ENCODE measurements around the gene RNPS1. TPM values are rescaled to one million over a fixed set of nuclear protein-coding genes. Genes with fewer than 3 reads are reported as not detected.

The RNPS1 gene
- polyA plus RNA-seq, 1 experiment, result 129 TPM

DNA sequence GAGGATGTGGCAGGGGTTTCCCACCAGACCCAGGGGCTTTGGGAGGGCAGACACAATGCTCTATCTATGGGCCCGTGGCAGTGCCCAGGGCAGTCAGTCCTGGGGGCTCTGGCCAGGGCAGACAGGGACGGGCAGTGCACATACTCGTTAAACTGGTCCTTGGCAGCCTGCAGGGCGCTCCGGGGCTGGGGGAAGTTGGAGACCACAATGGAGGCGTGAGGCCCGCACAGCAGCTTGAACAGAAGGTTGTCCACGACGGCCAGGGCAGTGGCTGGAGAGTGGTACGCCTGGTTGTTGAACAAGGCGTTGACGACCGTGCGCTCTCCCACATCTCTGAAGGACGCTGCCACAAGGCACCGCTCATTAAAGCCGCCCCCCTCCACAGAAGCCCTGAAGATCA is 18.6 kb upstream of the RNPS1 start:
- TF ChIP-seq, protein P1, sequence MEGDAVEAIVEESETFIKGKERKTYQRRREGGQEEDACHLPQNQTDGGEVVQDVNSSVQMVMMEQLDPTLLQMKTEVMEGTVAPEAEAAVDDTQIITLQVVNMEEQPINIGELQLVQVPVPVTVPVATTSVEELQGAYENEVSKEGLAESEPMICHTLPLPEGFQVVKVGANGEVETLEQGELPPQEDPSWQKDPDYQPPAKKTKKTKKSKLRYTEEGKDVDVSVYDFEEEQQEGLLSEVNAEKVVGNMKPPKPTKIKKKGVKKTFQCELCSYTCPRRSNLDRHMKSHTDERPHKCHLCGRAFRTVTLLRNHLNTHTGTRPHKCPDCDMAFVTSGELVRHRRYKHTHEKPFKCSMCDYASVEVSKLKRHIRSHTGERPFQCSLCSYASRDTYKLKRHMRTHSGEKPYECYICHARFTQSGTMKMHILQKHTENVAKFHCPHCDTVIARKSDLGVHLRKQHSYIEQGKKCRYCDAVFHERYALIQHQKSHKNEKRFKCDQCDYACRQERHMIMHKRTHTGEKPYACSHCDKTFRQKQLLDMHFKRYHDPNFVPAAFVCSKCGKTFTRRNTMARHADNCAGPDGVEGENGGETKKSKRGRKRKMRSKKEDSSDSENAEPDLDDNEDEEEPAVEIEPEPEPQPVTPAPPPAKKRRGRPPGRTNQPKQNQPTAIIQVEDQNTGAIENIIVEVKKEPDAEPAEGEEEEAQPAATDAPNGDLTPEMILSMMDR (IDR thresholded peaks at IDR 0.05; ENCODE audit: insufficient read depth, low read depth, low read length), result no peak
- CTCF ChIA-PET, result no interaction called here
- POLR2A ChIA-PET, result no interaction called here
- Histone ChIP-seq H3K36me3 (ENCODE audit: control insufficient read depth, insufficient read depth, low read length) (no peaks in the 10 kb centered on the region), H3K4me3 (ENCODE audit: low read depth, low read length) (no peak overlapping the region), H3K27me3 (ENCODE audit: control insufficient read depth, insufficient read depth, low read length) (no peaks in the 10 kb centered on the region)
- no peak for DNase-seq (ENCODE audit: low read depth)

DNA sequence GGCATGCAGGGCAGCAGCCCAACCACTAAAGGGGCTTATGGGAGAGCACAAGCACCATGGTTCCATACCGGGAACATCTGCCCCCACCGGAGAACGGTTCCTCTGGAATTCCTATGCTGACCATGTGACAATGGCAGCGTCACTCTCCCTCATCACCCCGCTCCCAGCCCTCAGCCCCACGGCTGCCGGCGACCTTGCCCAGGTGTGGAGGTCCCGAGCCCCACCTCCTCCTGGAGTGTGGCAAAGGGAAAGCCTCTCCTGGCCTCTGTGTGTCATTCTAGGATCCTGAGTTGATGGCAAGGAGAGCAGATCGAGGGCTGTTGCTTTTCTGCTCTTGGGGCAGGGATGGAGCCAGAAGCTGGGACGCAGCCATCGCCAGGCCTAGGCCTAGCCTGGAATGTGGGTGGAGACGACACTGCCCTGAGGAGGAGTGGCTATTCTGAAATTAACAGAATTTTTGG is 17.8 kb upstream of the RNPS1 start:
- H3K27me3 ChIP-seq (ENCODE audit: control insufficient read depth, insufficient read depth, low read length), result no peaks in the 10 kb centered on the region
- no peaks in the 10 kb centered on the region for H3K36me3 ChIP-seq (ENCODE audit: control insufficient read depth, insufficient read depth, low read length)
- ChIA-PET POLR2A (no interaction called here), CTCF (no interaction called here)
- no peak for DNase-seq (ENCODE audit: low read depth)
- TF ChIP-seq, protein P1 (IDR thresholded peaks at IDR 0.05; ENCODE audit: insufficient read depth, low read depth, low read length), result no peak
- H3K4me3 ChIP-seq (ENCODE audit: low read depth, low read length), result no peak overlapping the region

GRCh38 chr16:2284797-2285576 is 17.1 kb upstream of the RNPS1 start:
- no peak for DNase-seq (ENCODE audit: low read depth)
- CTCF ChIA-PET, result no interaction called here
- Histone ChIP-seq H3K36me3 (ENCODE audit: control insufficient read depth, insufficient read depth, low read length) (no peaks in the 10 kb centered on the region), H3K27me3 (ENCODE audit: control insufficient read depth, insufficient read depth, low read length) (no peaks in the 10 kb centered on the region), H3K4me3 (ENCODE audit: low read depth, low read length) (no peak overlapping the region)
- TF ChIP-seq, protein P1 (IDR thresholded peaks at IDR 0.05; ENCODE audit: insufficient read depth, low read depth, low read length), result no peak
- POLR2A ChIA-PET, result no interaction called here

- H3K36me3 ChIP-seq (ENCODE audit: control insufficient read depth, insufficient read depth, low read length), result no peaks in the 10 kb centered on the region
- POLR2A ChIA-PET, result no interaction called here
- no peak for DNase-seq (ENCODE audit: low read depth)
- CTCF ChIA-PET, result no interaction called here
- H3K4me3 ChIP-seq (ENCODE audit: low read depth, low read length), result no peak overlapping the region
- TF ChIP-seq, protein P1 (IDR thresholded peaks at IDR 0.05; ENCODE audit: insufficient read depth, low read depth, low read length), result no peak
- H3K27me3 ChIP-seq (ENCODE audit: control insufficient read depth, insufficient read depth, low read length), result no peaks in the 10 kb centered on the region
Measured at GRCh38 chr16:2284001-2284770, 16.3 kb upstream of the RNPS1 start.

DNA sequence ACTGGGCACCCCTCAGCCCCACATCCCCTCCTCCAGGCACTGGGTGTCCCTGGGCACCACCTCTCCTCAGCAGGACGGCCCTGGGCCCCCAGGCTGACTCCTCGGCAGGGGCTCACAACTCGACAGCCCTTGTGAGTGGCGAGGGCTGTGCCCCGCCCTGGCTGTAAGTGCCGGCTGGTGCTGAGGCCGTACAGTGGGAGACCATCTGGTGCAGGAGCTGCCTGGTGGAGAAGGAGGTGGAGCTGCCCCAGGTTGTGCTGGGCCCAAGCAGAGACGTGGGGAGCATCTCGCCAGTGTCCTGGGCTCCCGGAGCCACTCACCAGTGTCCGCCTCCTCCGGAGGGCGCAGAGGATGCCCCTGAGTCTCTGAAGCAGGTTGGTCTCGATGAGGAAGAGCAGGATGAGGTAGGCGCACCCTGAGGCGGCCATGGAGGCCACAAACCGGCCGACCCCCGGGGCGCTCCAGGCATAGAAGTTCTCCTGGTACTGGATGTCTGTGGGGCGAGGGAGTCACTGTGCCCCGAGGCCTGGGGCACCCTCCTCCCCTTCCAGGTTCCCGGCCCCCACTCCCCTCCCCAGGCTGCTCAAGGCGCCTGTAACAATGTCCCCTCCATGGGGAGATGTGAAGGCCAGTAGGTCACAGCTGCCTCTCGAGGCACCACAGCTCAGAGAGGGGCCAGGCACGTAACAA is 15.1 kb upstream of the RNPS1 start:
- ChIA-PET CTCF (no interaction called here), POLR2A (no interaction called here)
- TF ChIP-seq, protein P1 (IDR thresholded peaks at IDR 0.05; ENCODE audit: insufficient read depth, low read depth, low read length), result no peak
- DNase-seq (ENCODE audit: low read depth), result no peak
- Histone ChIP-seq H3K27me3 (ENCODE audit: control insufficient read depth, insufficient read depth, low read length) (no peaks in the 10 kb centered on the region), H3K36me3 (ENCODE audit: control insufficient read depth, insufficient read depth, low read length) (no peaks in the 10 kb centered on the region), H3K4me3 (ENCODE audit: low read depth, low read length) (no peak overlapping the region)

Measured in BJ (cell line).